Lower lobe of right lung (tissue), 2 donors: ENCODE measurements around the gene NR6A1. TPM values are rescaled to one million over a fixed set of nuclear protein-coding genes. Genes with fewer than 3 reads are reported as not detected.

Experiments used
- ATAC-seq, 2 donors: fragments of 200-7000 bp; cut with Tn5 transposase; one replicate each; pipeline ENCODE4 v1.9.1; 2020 to 2022; ENCODE audit warnings: mild to moderate bottlenecking in 2 of 2, moderate library complexity in 2 of 2
- DNase-seq: peaks from one replicate; pipeline ENCODE4 v3.0.0-alpha.2; 2020
- H3K27ac ChIP-seq: fragments of 200-600 bp; one replicate; pipeline ENCODE4 v1.8.0; 2022
- H3K27me3 ChIP-seq: fragments of 200-600 bp; one replicate; pipeline ENCODE4 v1.8.0; 2022; ENCODE audit warnings: low read depth
- H3K36me3 ChIP-seq: fragments of 200-600 bp; one replicate; pipeline ENCODE4 v1.8.0; 2022; ENCODE audit warnings: mild to moderate bottlenecking
- H3K4me1 ChIP-seq: fragments of 200-600 bp; one replicate; pipeline ENCODE4 v1.8.0; 2022
- H3K4me3 ChIP-seq: fragments of 200-600 bp; one replicate; pipeline ENCODE4 v1.8.0; 2022; ENCODE audit warnings: mild to moderate bottlenecking
- H3K9me3 ChIP-seq: fragments of 200-600 bp; one replicate; pipeline ENCODE4 v1.8.0; 2022
- intact Hi-C: fragments of 100-400 bp; cut with DNase I; formaldehyde crosslinking; loops from one replicate; pipeline ENCODE4 v1.11.0; 2022
- total RNA-seq: library from RNA; stranded (reverse); fragmentation: NEBNext Ultra II Directional; extraction: Animal tissue kit (Norgen Biotek cat#: 25700); gene quantifications from one replicate; pipeline ENCODE4 v1.2.1, GENCODE V29; 2021
- TF ChIP-seq, protein P1 (sequence below): fragments of 200-600 bp; IDR thresholded peaks from one replicate; pipeline ENCODE4 v1.8.0; 2022; ENCODE audit warnings: antibody characterized with exemption, mild to moderate bottlenecking
- donor health status: DM: no; HTN: yes; CAD: no; lungs with severe emphysema.

NR6A1 gene
- total RNA-seq, 1 donor from 2014 or later: 4.5 TPM

GRCh38 chr9:124497441-124497840, 273.7 kb downstream of the NR6A1 start:
- H3K27me3 ChIP-seq: peaks cover 42% of the 10 kb centered on the region
- H3K27ac ChIP-seq: no peak overlapping the region
- intact Hi-C loops: no loop called here
- no peaks in the 10 kb centered on the region for H3K36me3 ChIP-seq
- H3K9me3 ChIP-seq: no peaks in the 10 kb centered on the region
- DNase-seq (no peak), ATAC-seq (no peak)
- TF ChIP-seq, protein P1, sequence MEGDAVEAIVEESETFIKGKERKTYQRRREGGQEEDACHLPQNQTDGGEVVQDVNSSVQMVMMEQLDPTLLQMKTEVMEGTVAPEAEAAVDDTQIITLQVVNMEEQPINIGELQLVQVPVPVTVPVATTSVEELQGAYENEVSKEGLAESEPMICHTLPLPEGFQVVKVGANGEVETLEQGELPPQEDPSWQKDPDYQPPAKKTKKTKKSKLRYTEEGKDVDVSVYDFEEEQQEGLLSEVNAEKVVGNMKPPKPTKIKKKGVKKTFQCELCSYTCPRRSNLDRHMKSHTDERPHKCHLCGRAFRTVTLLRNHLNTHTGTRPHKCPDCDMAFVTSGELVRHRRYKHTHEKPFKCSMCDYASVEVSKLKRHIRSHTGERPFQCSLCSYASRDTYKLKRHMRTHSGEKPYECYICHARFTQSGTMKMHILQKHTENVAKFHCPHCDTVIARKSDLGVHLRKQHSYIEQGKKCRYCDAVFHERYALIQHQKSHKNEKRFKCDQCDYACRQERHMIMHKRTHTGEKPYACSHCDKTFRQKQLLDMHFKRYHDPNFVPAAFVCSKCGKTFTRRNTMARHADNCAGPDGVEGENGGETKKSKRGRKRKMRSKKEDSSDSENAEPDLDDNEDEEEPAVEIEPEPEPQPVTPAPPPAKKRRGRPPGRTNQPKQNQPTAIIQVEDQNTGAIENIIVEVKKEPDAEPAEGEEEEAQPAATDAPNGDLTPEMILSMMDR: no peak
- H3K4me3 ChIP-seq: no peak overlapping the region
- H3K4me1 ChIP-seq: no peaks in the 10 kb centered on the region

DNA sequence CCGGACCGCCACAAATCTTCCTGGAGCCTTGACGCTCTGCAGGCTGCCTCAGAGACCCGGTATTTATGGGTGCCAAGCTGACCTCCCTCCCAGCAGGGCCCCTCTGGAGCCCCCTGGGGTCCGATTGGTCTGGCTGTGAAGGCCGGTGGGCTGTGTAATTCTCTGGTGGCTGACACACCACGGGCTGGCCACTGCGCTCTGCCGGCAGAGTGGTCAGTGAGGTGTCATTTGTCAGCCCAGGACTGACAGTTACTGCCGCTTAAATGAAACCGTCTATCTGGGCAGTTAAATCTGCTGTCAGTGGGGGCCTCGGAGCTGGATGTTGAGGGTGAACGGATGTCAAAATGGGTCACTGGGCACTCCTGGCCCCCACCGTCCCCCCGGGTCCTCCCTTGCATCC, 274.6 kb downstream of the NR6A1 start:
- no peaks in the 10 kb centered on the region for H3K36me3 ChIP-seq
- DNase-seq: no peak
- intact Hi-C loops: no loop called here
- peaks cover 32% of the 10 kb centered on the region for H3K27me3 ChIP-seq
- no peak overlapping the region for H3K27ac ChIP-seq
- H3K9me3 ChIP-seq: no peaks in the 10 kb centered on the region
- no peak for ATAC-seq
- TF ChIP-seq, protein P1: no peak
- H3K4me1 ChIP-seq: no peaks in the 10 kb centered on the region
- no peak overlapping the region for H3K4me3 ChIP-seq

DNA sequence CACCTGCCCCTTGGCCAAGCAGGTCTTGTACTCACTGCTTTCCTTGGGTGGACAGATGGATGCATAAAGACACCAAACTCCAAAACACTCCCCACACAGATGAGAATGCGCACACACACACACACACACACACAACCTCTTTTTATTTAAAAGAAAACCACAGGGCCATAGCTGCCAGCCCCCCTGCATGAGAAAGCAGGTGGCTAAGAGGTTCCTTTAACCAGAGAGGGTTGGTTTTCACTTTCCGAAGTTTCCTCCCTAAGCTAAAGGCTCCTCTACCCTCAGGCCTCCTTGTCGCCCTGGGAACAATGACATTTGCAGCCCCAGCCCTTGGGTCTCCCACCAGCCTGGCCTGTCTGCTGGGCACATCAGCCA, 275.0 kb downstream of the NR6A1 start:
- no peak for DNase-seq
- ATAC-seq: no peak
- TF ChIP-seq, protein P1: no peak

GRCh38 chr9:124495126-124496074, 275.7 kb downstream of the NR6A1 start:
- ATAC-seq: no peak
- intact Hi-C loops: no loop called here

More for the DNA sequence above, 275.0 kb downstream of the NR6A1 start:
- Histone ChIP-seq H3K4me3 (no peak overlapping the region), H3K27me3 (peaks cover 31% of the 10 kb centered on the region), H3K36me3 (no peaks in the 10 kb centered on the region), H3K27ac (no peak overlapping the region), H3K4me1 (no peaks in the 10 kb centered on the region), H3K9me3 (no peaks in the 10 kb centered on the region)
- intact Hi-C loops: no loop called here

DNA sequence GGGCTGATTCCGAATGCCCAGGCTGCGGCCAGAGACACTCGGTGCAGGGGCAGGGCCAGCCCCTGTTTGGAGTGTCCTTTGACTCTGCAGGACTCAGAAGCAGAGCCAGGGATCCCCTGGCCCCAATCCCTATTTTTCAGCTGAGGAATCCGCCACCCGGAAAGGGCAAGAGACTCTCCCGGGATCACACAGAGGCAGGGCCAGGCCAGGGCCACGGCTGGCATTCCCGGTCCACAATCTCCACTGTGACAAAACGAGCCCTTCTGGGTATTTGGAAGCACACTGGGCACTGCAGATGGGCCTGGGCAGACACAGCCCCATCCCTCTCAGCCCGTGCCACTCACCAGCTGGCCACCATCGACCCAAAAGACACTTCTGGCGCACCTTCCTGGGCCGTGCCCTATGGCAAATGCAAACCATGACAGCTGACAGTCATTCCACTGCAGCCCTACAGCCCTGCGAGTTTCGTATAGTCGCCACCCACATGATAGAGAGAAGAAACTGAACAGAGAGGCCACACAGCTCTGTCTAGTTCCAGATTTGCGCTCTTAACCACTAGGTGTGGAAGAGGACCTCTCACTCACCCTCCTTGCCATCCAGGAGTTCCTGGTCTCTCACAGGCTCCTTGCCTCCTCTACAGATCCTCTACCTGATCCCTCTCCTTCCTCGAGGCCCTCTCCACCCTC, 277.2 kb downstream of the NR6A1 start:
- no peaks in the 10 kb centered on the region for H3K9me3 ChIP-seq
- no peak overlapping the region for H3K4me3 ChIP-seq
- DNase-seq: no peak
- no peak overlapping the region for H3K27ac ChIP-seq
- intact Hi-C loops: no loop called here
- no peaks in the 10 kb centered on the region for H3K4me1 ChIP-seq
- H3K36me3 ChIP-seq: no peaks in the 10 kb centered on the region
- H3K27me3 ChIP-seq: peaks cover 26% of the 10 kb centered on the region
- TF ChIP-seq, protein P1: no peak
- ATAC-seq: no peak

More at GRCh38 chr9:124495126-124496074, 275.7 kb downstream of the NR6A1 start:
- Histone ChIP-seq H3K4me1 (no peaks in the 10 kb centered on the region), H3K9me3 (no peaks in the 10 kb centered on the region), H3K27me3 (peaks cover 35% of the 10 kb centered on the region), H3K27ac (no peak overlapping the region), H3K4me3 (no peak overlapping the region), H3K36me3 (no peaks in the 10 kb centered on the region)
- TF ChIP-seq, protein P1: no peak
- DNase-seq: no peak
